Loucy (cell line): ENCODE data around the gene FBXO4.
A peak's percentile ranks its signal among the peaks of the same experiment; 100 is the strongest.

Source experiments
- H2AFZ ChIP-seq: fragments of 200-600 bp; sonication (generic); 2 replicates; pipeline ENCODE4 v1.6.0; 2016; ENCODE audit warnings: antibody characterized with exemption, mild to moderate bottlenecking, low read length, moderate library complexity
- H3F3A ChIP-seq: fragments of 200-600 bp; 2 replicates; pipeline ENCODE4 v1.6.0; 2016; ENCODE audit warnings: antibody characterized with exemption, low read depth, mild to moderate bottlenecking
- H3K27me3 ChIP-seq: fragments of 200-600 bp; sonication (generic); 2 replicates; pipeline ENCODE4 v1.6.1; 2014; ENCODE audit warnings: low read length, mild to moderate bottlenecking; ENCODE audit not compliant: insufficient read depth, poor library complexity, severe bottlenecking
- H3K36me3 ChIP-seq: fragments of 200-600 bp; sonication (generic); 2 replicates; pipeline ENCODE4 v1.6.1; 2016; ENCODE audit warnings: low read length; ENCODE audit not compliant: insufficient read depth
- H3K4me1 ChIP-seq: fragments of 200-600 bp; sonication (generic); 2 replicates; pipeline ENCODE4 v1.5.1; 2014; ENCODE audit warnings: low read length, mild to moderate bottlenecking; ENCODE audit not compliant: insufficient read depth, poor library complexity, severe bottlenecking
- H3K4me2 ChIP-seq: fragments of 200-600 bp; sonication (generic); 2 replicates; pipeline ENCODE4 v1.6.0; 2014; ENCODE audit warnings: antibody characterized with exemption, low read length, low read depth, mild to moderate bottlenecking; ENCODE audit not compliant: poor library complexity, severe bottlenecking
- H3K4me3 ChIP-seq: fragments of 200-600 bp; sonication (generic); 2 replicates; pipeline ENCODE4 v1.5.1; 2014; ENCODE audit warnings: low read length, mild to moderate bottlenecking, mixed read lengths; ENCODE audit not compliant: poor library complexity, severe bottlenecking
- H3K79me2 ChIP-seq: fragments of 200-600 bp; sonication (generic); 2 replicates; pipeline ENCODE4 v1.6.1; 2014; ENCODE audit warnings: low read length; ENCODE audit not compliant: insufficient read depth
- H3K9ac ChIP-seq: fragments of 200-600 bp; sonication (generic); 2 replicates; pipeline ENCODE4 v1.6.0; 2014; ENCODE audit warnings: mild to moderate bottlenecking, low read depth, low read length, moderate library complexity; ENCODE audit not compliant: poor library complexity, severe bottlenecking
- H3K9me2 ChIP-seq: fragments of 200-600 bp; sonication (generic); replicated peaks from 2 replicates; pipeline ENCODE4 v1.6.1; 2016; ENCODE audit warnings: low read depth, low read length, mixed read lengths
- H3K9me3 ChIP-seq: fragments of 200-600 bp; sonication (generic); 2 replicates; pipeline ENCODE4 v1.6.1; 2014; ENCODE audit warnings: mild to moderate bottlenecking, antibody characterized with exemption, low read length, low read depth; ENCODE audit not compliant: insufficient read depth
- H4K20me1 ChIP-seq: fragments of 200-600 bp; sonication (generic); 2 replicates; pipeline ENCODE4 v1.6.0; 2014; ENCODE audit warnings: antibody characterized with exemption, low read length, mild to moderate bottlenecking; ENCODE audit not compliant: insufficient read depth, poor library complexity, severe bottlenecking
- EZH2phosphoT487 ChIP-seq: fragments of 200-600 bp; IDR thresholded peaks from 2 replicates; pipeline ENCODE4 v1.6.1; 2018; ENCODE audit warnings: antibody characterized with exemption, mild to moderate bottlenecking, moderate library complexity, borderline replicate concordance
- TF ChIP-seq, protein P1 (sequence below): fragments of 200-600 bp; sonication (generic); conservative IDR thresholded peaks from 2 replicates; pipeline ENCODE4 v1.5.1; 2014; ENCODE audit warnings: mild to moderate bottlenecking, antibody characterized with exemption, low read length

The FBXO4 gene, protein sequence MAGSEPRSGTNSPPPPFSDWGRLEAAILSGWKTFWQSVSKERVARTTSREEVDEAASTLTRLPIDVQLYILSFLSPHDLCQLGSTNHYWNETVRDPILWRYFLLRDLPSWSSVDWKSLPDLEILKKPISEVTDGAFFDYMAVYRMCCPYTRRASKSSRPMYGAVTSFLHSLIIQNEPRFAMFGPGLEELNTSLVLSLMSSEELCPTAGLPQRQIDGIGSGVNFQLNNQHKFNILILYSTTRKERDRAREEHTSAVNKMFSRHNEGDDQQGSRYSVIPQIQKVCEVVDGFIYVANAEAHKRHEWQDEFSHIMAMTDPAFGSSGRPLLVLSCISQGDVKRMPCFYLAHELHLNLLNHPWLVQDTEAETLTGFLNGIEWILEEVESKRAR

DNA sequence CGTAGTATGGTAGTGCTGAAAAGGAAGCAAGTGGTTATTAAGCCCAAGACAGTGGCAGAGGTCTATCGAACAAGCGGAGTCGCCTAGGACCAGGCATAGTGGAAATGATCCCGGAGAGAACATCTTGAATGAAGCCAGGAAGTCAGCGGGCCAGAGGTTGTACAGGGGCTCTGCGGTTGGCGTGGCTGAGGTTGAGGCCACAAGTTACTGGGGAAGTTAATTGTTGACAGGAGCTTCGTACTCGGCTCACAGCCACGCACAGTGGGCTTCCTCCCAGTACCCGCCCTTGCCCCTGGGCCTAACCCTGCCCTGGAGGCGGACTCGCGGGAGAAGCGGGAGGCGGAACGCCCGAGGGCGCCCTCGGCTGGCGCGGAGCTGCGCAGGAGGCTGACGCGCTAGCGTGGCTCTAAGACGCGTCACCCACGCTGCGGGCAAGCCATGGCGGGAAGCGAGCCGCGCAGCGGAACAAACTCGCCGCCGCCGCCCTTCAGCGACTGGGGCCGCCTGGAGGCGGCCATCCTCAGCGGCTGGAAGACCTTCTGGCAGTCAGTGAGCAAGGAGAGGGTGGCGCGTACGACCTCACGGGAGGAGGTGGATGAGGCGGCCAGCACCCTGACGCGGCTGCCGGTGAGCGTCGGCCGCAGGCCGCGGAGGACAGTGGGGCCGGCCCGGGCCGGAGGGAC is at the start of gene FBXO4:
Gene FBXO4, plus strand, starts transcription at position 410 of the 683 bp plus-strand sequence. Its CDS starts 29 bp downstream, at position 439.
- Histone ChIP-seq H3K27me3 (no peaks in the 10 kb centered on the region), H3K9ac (peak within 1 kb of the TSS; percentile 97), H3K4me2 (peak within 1 kb of the TSS; percentile 80), H3K4me1 (peaks cover 16% of the 10 kb centered on the region), H3K9me2 (no peaks in the 10 kb centered on the region), H3K79me2 (peaks cover 14% of the 10 kb centered on the region), H2AFZ (peak within 1 kb of the TSS; percentile 99), H4K20me1 (no peaks in the 10 kb centered on the region), H3F3A (no peaks in the 10 kb centered on the region), H3K36me3 (peaks cover 3% of the 10 kb centered on the region; the same call in 1 of the 2 replicates), H3K9me3 (no peaks in the 10 kb centered on the region), H3K4me3 (peak within 1 kb of the TSS; percentile 87)
- TF ChIP-seq, protein P1, sequence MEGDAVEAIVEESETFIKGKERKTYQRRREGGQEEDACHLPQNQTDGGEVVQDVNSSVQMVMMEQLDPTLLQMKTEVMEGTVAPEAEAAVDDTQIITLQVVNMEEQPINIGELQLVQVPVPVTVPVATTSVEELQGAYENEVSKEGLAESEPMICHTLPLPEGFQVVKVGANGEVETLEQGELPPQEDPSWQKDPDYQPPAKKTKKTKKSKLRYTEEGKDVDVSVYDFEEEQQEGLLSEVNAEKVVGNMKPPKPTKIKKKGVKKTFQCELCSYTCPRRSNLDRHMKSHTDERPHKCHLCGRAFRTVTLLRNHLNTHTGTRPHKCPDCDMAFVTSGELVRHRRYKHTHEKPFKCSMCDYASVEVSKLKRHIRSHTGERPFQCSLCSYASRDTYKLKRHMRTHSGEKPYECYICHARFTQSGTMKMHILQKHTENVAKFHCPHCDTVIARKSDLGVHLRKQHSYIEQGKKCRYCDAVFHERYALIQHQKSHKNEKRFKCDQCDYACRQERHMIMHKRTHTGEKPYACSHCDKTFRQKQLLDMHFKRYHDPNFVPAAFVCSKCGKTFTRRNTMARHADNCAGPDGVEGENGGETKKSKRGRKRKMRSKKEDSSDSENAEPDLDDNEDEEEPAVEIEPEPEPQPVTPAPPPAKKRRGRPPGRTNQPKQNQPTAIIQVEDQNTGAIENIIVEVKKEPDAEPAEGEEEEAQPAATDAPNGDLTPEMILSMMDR: peak; percentile 58
- TF ChIP-seq EZH2phosphoT487: no peak

DNA sequence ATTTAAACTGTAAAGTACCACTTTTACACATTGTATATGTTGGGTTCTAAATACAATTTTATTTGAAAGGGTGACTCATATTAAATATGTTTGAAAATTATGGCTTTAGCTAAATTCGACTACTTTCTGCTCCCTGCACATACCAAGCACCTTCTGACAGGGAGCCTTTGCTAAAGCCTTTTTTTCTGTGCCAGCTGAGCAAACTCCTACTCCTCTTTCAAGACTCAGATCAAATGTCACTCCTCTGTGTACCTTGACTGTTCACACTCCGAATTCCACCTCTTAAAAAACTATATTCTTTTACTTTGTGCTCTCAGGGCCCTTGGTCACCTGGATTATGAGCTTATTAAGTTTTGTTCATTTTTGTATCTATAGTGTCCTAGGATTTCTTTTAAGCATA is 48.4 kb upstream of the FBXO4 start:
- Histone ChIP-seq H3K4me2 (no peak overlapping the region), H3K9me3 (no peaks in the 10 kb centered on the region), H3K27me3 (peaks cover 4% of the 10 kb centered on the region), H4K20me1 (no peaks in the 10 kb centered on the region), H3K9me2 (no peaks in the 10 kb centered on the region), H2AFZ (no peak overlapping the region), H3K4me3 (no peak overlapping the region), H3K79me2 (no peaks in the 10 kb centered on the region), H3F3A (no peaks in the 10 kb centered on the region), H3K4me1 (peaks cover 2% of the 10 kb centered on the region), H3K9ac (no peak overlapping the region), H3K36me3 (no peaks in the 10 kb centered on the region)
- TF ChIP-seq EZH2phosphoT487: no peak
- TF ChIP-seq, protein P1: no peak

DNA sequence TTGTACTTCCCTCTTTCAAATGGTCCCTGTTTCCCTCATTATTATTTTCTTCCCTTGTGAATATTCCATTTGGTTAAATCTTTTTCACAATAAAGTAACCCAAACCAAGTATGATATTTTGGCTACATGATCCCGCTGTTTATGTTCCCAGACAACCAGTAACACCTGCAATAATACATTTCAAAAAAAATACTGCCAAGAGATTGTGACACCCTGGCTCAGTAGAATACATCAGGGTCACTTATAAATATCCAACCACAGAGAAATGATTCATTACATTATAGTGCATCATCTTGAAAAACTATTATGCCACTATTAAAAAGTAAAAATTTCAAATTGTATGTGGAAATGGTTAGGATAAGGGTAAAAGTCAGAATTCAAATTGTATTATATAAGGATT is 47.7 kb upstream of the FBXO4 start:
- TF ChIP-seq EZH2phosphoT487: no peak
- TF ChIP-seq, protein P1: no peak
- no peaks in the 10 kb centered on the region for H3K79me2 ChIP-seq
- H3K9me3 ChIP-seq: no peaks in the 10 kb centered on the region

More for the DNA sequence above, 47.7 kb upstream of the FBXO4 start:
- Histone ChIP-seq H3K36me3 (no peaks in the 10 kb centered on the region), H3K4me2 (no peak overlapping the region), H3K4me3 (no peak overlapping the region), H3K9ac (no peak overlapping the region), H3F3A (no peaks in the 10 kb centered on the region), H3K27me3 (peaks cover 4% of the 10 kb centered on the region), H3K9me2 (no peaks in the 10 kb centered on the region), H2AFZ (no peak overlapping the region), H4K20me1 (no peaks in the 10 kb centered on the region), H3K4me1 (no peaks in the 10 kb centered on the region)
